Measurements from ENCODE around the gene SHROOM3. TPM values are rescaled to one million over a fixed set of nuclear protein-coding genes. Genes with fewer than 3 reads are reported as not detected.

The SHROOM3 gene
- total and polyA plus RNA-seq, 2 donors (not counting 1 experiment from before 2014, with no cell fraction given) = 0.91 to 1.5 TPM

DNA sequence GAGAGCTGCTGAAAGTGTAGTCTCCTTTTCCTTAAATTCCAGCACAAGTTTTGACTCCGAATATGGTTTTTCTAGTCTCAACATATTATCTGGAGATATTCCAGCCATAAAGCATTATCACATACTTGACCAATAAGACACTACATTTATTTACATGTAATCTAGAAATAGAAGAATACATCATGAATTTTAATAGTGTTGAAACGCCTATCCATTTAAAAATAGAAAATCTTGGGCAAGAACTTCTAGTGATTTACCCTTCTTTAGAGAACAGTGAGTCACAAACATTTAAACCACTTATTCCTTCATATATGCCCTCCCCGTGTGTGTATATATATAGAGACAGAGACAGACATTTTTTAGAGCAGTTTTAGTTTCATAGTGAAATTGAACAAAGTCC is 301.4 kb downstream of the SHROOM3 start:
- ChIA-PET CTCF (no interaction called here), POLR2A (no interaction called here)
- Mint-ChIP-seq H3K4me1 (no peaks in the 10 kb centered on the region), H3K27me3 (peaks cover 4% of the 10 kb centered on the region), H3K27ac (no peak overlapping the region), H3K4me3 (no peak overlapping the region), H3K9me3 (ENCODE audit: insufficient read depth) (no peaks in the 10 kb centered on the region)
- no peaks in the 10 kb centered on the region for H3K36me3 ChIP-seq (replicated peaks in 1 of 2; ENCODE audit: control extremely low read depth in 1 of 2, control insufficient read depth in 1 of 2, extremely low read depth in 1 of 2, insufficient read depth in 2 of 2, low read length in 1 of 2)
- H3K4me3 ChIP-seq (ENCODE audit: control extremely low read depth in 1 of 5, extremely low read depth in 1 of 5, insufficient read depth in 1 of 5, low read depth in 2 of 5, low read length in 4 of 5) = no peak overlapping the region
- WGBS (ENCODE audit: insufficient coverage) = no CpG with 5 or more reads among the region's 3 CpGs
- no peak for TF ChIP-seq EZH2 (IDR thresholded peaks at IDR 0.05; ENCODE audit: borderline replicate concordance, insufficient read depth, low read depth, low read length, poor library complexity, severe bottlenecking)
- TF ChIP-seq, protein P1, sequence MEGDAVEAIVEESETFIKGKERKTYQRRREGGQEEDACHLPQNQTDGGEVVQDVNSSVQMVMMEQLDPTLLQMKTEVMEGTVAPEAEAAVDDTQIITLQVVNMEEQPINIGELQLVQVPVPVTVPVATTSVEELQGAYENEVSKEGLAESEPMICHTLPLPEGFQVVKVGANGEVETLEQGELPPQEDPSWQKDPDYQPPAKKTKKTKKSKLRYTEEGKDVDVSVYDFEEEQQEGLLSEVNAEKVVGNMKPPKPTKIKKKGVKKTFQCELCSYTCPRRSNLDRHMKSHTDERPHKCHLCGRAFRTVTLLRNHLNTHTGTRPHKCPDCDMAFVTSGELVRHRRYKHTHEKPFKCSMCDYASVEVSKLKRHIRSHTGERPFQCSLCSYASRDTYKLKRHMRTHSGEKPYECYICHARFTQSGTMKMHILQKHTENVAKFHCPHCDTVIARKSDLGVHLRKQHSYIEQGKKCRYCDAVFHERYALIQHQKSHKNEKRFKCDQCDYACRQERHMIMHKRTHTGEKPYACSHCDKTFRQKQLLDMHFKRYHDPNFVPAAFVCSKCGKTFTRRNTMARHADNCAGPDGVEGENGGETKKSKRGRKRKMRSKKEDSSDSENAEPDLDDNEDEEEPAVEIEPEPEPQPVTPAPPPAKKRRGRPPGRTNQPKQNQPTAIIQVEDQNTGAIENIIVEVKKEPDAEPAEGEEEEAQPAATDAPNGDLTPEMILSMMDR (IDR thresholded peaks at IDR 0.05) = no peak
- H3K4me2 ChIP-seq (replicated peaks; ENCODE audit: low read depth, low read length, poor library complexity, severe bottlenecking) = no peak overlapping the region
- no peaks in the 10 kb centered on the region for H3K4me1 ChIP-seq (ENCODE audit: control insufficient read depth in 2 of 2, insufficient read depth in 2 of 2, low read length in 2 of 2)
- ATAC-seq (ENCODE audit: low read depth) (no peak), DNase-seq (no peak)
- no peaks in the 10 kb centered on the region for H4K20me1 ChIP-seq (ENCODE audit: control insufficient read depth, insufficient read depth, low read length, poor library complexity, severe bottlenecking)
- no peak overlapping the region for H2AFZ ChIP-seq (ENCODE audit: insufficient read depth, low read depth, low read length, poor library complexity, severe bottlenecking)
- no peak overlapping the region for H3K9ac ChIP-seq (ENCODE audit: low read length)
- H3K27ac ChIP-seq (ENCODE audit: low read length in 2 of 2) = no peak overlapping the region
- H3K27me3 ChIP-seq (replicated peaks in 1 of 4; ENCODE audit: control extremely low read depth in 1 of 4, control insufficient read depth in 3 of 4, insufficient read depth in 4 of 4, low read length in 3 of 4) = peaks cover 0 to 5% (median 0%) of the 10 kb centered on the region in 4 experiments
- H3K79me2 ChIP-seq (ENCODE audit: control insufficient read depth, insufficient read depth, low read length) = no peaks in the 10 kb centered on the region
- H3K9me3 ChIP-seq (ENCODE audit: control extremely low read depth in 1 of 3, control insufficient read depth in 2 of 3, insufficient read depth in 1 of 3, low read length in 2 of 3) = no peaks in the 10 kb centered on the region
- intact Hi-C loops (cut with micrococcal nuclease) = no loop called here

DNA sequence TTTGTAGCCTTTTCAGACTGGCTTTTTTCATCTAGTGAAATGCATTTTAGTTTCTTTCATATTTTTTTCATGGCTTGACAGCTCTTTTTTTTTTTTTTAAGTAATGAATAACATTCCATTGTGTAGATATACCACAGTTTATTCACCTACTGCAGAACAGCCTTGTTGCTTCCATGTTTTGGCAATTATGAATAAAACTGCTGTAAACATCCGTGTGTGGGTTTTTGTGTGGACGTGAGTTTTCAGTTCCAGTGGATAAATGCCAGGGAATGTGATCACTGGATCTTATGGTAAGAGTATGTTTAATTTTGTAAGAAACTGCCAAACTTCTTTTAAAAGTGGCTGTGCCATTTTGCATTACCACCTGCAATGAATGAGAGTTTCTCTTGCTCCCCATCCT is 302.2 kb downstream of the SHROOM3 start:
- Histone ChIP-seq H3K4me1 (ENCODE audit: control insufficient read depth in 2 of 2, insufficient read depth in 2 of 2, low read length in 2 of 2) (no peaks in the 10 kb centered on the region), H3K4me3 (ENCODE audit: control extremely low read depth in 1 of 5, extremely low read depth in 1 of 5, insufficient read depth in 1 of 5, low read depth in 2 of 5, low read length in 4 of 5) (no peak overlapping the region), H3K36me3 (replicated peaks in 1 of 2; ENCODE audit: control extremely low read depth in 1 of 2, control insufficient read depth in 1 of 2, extremely low read depth in 1 of 2, insufficient read depth in 2 of 2, low read length in 1 of 2) (no peaks in the 10 kb centered on the region), H3K79me2 (ENCODE audit: control insufficient read depth, insufficient read depth, low read length) (no peaks in the 10 kb centered on the region), H3K27me3 (replicated peaks in 1 of 4; ENCODE audit: control extremely low read depth in 1 of 4, control insufficient read depth in 3 of 4, insufficient read depth in 4 of 4, low read length in 3 of 4) (peaks cover 0 to 5% (median 0%) of the 10 kb centered on the region in 4 experiments), H3K9me3 (ENCODE audit: control extremely low read depth in 1 of 3, control insufficient read depth in 2 of 3, insufficient read depth in 1 of 3, low read length in 2 of 3) (no peaks in the 10 kb centered on the region), H4K20me1 (ENCODE audit: control insufficient read depth, insufficient read depth, low read length, poor library complexity, severe bottlenecking) (no peaks in the 10 kb centered on the region), H2AFZ (ENCODE audit: insufficient read depth, low read depth, low read length, poor library complexity, severe bottlenecking) (no peak overlapping the region), H3K4me2 (replicated peaks; ENCODE audit: low read depth, low read length, poor library complexity, severe bottlenecking) (no peak overlapping the region), H3K9ac (ENCODE audit: low read length) (no peak overlapping the region), H3K27ac (ENCODE audit: low read length in 2 of 2) (no peak overlapping the region)
- POLR2A ChIA-PET = no interaction called here
- ATAC-seq (ENCODE audit: low read depth) = no peak
- Mint-ChIP-seq H3K27ac (no peak overlapping the region), H3K4me3 (no peak overlapping the region), H3K9me3 (ENCODE audit: insufficient read depth) (no peaks in the 10 kb centered on the region), H3K4me1 (no peaks in the 10 kb centered on the region), H3K27me3 (peaks cover 4% of the 10 kb centered on the region)
- 93% methylated on average over 2 of the region's 2 CpGs for WGBS (ENCODE audit: insufficient coverage)
- no peak for DNase-seq
- intact Hi-C loops (cut with micrococcal nuclease) = no loop called here
- CTCF ChIA-PET = no interaction called here
- no peak for TF ChIP-seq EZH2 (IDR thresholded peaks at IDR 0.05; ENCODE audit: borderline replicate concordance, insufficient read depth, low read depth, low read length, poor library complexity, severe bottlenecking)
- TF ChIP-seq, protein P1 (IDR thresholded peaks at IDR 0.05) = no peak
